Effector CD8-positive, alpha-beta T cell (primary cell): Measurements from ENCODE around the gene LMTK2.

Experiments
- DNase-seq: peaks from one replicate; lab custom pipeline; 2025; lab: John Stamatoyannopoulos, UW

The LMTK2 gene

GRCh38 chr7:98234429-98235147 is 127.9 kb downstream of the LMTK2 start:
- no peak for DNase-seq

GRCh38 chr7:98235901-98236300 is 129.2 kb downstream of the LMTK2 start:
- no peak for DNase-seq

- no peak for DNase-seq
These were observed 129.9 kb downstream of the LMTK2 start for GRCh38 chr7:98236355-98237185.

GRCh38 chr7:98238076-98238475 is 131.4 kb downstream of the LMTK2 start:
- DNase-seq = no peak

- no peak for DNase-seq
These were observed 132.3 kb downstream of the LMTK2 start for GRCh38 chr7:98238976-98239375.

GRCh38 chr7:98240961-98241673 is 134.5 kb downstream of the LMTK2 start:
- no peak for DNase-seq

GRCh38 chr7:98241674-98242241 is 135.1 kb downstream of the LMTK2 start:
- no peak for DNase-seq

- no peak for DNase-seq
These were observed 135.7 kb downstream of the LMTK2 start for GRCh38 chr7:98242342-98242741.

GRCh38 chr7:98242934-98243333 is 136.3 kb downstream of the LMTK2 start:
- no peak for DNase-seq

- DNase-seq = no peak
These were observed 138.2 kb downstream of the LMTK2 start for GRCh38 chr7:98244871-98245270.

- DNase-seq = no peak
These were observed 141.5 kb downstream of the LMTK2 start for GRCh38 chr7:98248156-98248555.

- DNase-seq = no peak
These were observed 142.4 kb downstream of the LMTK2 start for GRCh38 chr7:98249106-98249505.

GRCh38 chr7:98250789-98251188 is 144.1 kb downstream of the LMTK2 start:
- DNase-seq = peak; percentile 12

GRCh38 chr7:98251231-98251600 is 144.6 kb downstream of the LMTK2 start:
- peak; percentile 24 for DNase-seq

- peak; percentile 77 for DNase-seq
These were observed 145.2 kb downstream of the LMTK2 start, which contains the start of gene TECPR1 for GRCh38 chr7:98251601-98252424. TECPR1 (minus strand) TSS chr7:98252232; CDS start chr7:98246146, 6,086 bp downstream.

- no peak for DNase-seq
These were observed 145.9 kb downstream of the LMTK2 start for GRCh38 chr7:98252425-98253054.

GRCh38 chr7:98254516-98254915 is 147.9 kb downstream of the LMTK2 start:
- no peak for DNase-seq

GRCh38 chr7:98254951-98255610 is 148.4 kb downstream of the LMTK2 start:
- no peak for DNase-seq

- DNase-seq = no peak
These were observed 149.8 kb downstream of the LMTK2 start for GRCh38 chr7:98256431-98256830.

GRCh38 chr7:98257701-98258100 is 151.0 kb downstream of the LMTK2 start:
- DNase-seq = no peak
